ENCODE measurements around the gene EXD2. TPM values are rescaled to one million over a fixed set of nuclear protein-coding genes. Genes with fewer than 3 reads are reported as not detected.
"Not testable (repeated sequence)": the region's sequence is repeated elsewhere in the genome, so short reads cannot be mapped to it uniquely, and the experiment has no call there.

The EXD2 gene
- total RNA-seq, 1 experiment from 2014 or later: 26.2 TPM

DNA sequence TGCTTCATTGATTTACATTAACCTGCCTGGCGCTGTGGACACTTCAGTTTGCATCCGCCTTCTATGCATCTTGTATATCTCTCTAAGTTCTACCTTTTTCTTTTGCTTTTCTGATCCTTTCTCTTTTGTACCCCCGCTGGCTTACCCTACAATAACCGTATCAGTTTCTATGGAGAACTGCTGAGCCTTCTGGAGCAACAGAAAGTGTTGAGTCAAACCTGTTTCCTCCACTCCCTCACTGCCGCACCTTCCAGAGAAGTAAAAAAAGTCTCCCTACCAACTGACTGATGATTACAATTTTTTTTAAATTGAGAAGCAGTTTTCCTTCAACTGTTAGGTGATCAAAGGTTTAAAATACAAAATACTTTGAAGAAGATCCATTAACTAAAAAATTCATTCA lies 17.4 kb downstream of the EXD2 start (continued):
- TF ChIP-seq, protein P1, sequence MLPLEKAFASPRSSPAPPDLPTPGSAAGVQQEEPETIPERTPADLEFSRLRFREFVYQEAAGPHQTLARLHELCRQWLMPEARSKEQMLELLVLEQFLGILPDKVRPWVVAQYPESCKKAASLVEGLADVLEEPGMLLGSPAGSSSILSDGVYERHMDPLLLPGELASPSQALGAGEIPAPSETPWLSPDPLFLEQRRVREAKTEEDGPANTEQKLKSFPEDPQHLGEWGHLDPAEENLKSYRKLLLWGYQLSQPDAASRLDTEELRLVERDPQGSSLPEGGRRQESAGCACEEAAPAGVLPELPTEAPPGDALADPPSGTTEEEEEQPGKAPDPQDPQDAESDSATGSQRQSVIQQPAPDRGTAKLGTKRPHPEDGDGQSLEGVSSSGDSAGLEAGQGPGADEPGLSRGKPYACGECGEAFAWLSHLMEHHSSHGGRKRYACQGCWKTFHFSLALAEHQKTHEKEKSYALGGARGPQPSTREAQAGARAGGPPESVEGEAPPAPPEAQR (CRISPR knock-in tag; IDR thresholded peaks at IDR 0.05): no peak
- TF ChIP-seq ZNF138 (CRISPR knock-in tag; conservative IDR thresholded peaks at IDR 0.05) (no peak), ZNF423 (CRISPR knock-in tag; IDR thresholded peaks at IDR 0.05) (no peak), TEAD4 (CRISPR knock-in tag; IDR thresholded peaks at IDR 0.05) (no peak), FOXP1 (CRISPR knock-in tag; IDR thresholded peaks at IDR 0.05; ENCODE audit: borderline replicate concordance) (no peak), GRHL2 (CRISPR knock-in tag; IDR thresholded peaks at IDR 0.05; ENCODE audit: insufficient replicate concordance, severe bottlenecking) (no peak)
- TF ChIP-seq, protein P2, sequence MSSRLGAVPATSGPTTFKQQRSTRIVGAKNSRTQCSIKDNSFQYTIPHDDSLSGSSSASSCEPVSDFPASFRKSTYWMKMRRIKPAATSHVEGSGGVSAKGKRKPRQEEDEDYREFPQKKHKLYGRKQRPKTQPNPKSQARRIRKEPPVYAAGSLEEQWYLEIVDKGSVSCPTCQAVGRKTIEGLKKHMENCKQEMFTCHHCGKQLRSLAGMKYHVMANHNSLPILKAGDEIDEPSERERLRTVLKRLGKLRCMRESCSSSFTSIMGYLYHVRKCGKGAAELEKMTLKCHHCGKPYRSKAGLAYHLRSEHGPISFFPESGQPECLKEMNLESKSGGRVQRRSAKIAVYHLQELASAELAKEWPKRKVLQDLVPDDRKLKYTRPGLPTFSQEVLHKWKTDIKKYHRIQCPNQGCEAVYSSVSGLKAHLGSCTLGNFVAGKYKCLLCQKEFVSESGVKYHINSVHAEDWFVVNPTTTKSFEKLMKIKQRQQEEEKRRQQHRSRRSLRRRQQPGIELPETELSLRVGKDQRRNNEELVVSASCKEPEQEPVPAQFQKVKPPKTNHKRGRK (CRISPR knock-in tag; IDR thresholded peaks at IDR 0.05; ENCODE audit: borderline replicate concordance): no peak
- TF ChIP-seq, protein P3, sequence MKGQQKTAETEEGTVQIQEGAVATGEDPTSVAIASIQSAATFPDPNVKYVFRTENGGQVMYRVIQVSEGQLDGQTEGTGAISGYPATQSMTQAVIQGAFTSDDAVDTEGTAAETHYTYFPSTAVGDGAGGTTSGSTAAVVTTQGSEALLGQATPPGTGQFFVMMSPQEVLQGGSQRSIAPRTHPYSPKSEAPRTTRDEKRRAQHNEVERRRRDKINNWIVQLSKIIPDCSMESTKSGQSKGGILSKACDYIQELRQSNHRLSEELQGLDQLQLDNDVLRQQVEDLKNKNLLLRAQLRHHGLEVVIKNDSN (CRISPR knock-in tag; IDR thresholded peaks at IDR 0.05): no peak

DNA sequence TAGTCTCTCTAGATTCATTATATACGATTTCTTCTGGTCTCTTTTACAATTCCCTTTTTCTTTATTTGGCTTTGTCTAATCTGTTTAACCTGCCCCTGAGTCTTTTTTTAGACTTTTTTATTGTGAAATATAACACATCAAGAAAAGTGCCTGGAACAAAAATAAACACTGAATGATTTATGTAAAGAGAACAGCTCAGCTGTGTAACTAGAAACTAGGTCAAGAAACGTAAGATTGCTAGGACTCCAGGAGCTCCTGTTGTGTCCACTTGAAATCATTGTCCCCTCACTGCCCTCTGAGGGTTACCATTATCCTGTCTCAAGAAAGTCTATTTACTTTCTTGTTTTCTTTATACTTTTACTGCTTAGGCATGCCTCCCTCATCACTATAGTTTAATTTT lies 23.1 kb downstream of the EXD2 start:
- CTCF ChIA-PET: no interaction called here
- no peak overlapping the region for H3K27ac Mint-ChIP-seq
- ATAC-seq: no peak

DNA sequence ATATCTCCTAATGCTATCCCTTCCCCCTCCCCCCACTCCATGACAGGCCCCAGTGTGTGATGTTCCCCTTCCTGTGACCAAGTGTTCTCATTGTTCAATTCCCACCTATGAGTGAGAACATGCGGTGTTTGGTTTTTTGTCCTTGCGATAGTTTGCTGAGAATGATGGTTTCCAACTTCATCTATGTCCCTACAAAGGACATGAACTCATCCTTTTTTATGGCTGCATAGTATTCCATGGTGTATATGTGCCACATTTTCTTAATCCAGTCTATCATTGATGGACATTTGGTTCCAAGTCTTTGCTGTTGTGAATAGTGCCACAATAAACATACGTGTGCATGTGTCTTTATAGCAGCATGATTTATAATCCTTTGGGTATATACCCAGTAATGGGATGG lies 26.4 kb downstream of the EXD2 start:
- CTCF ChIA-PET; H3K4me1 Mint-ChIP-seq; DNase-seq (ENCODE audit: low spot score); H3K4me3 Mint-ChIP-seq; ATAC-seq; H3K27me3 Mint-ChIP-seq (ENCODE audit: low read depth); POLR2A ChIA-PET; H3K27ac Mint-ChIP-seq: not testable (repeated sequence)
- Mint-ChIP-seq H3K36me3 (peaks cover 37% of the 10 kb centered on the region), H3K9me3 (peaks cover 17% of the 10 kb centered on the region)

More for the DNA sequence above, 23.1 kb downstream of the EXD2 start:
- H3K36me3 Mint-ChIP-seq: peaks cover 42% of the 10 kb centered on the region
- POLR2A ChIA-PET: no interaction called here
- H3K4me1 Mint-ChIP-seq: no peaks in the 10 kb centered on the region
- peaks cover 13% of the 10 kb centered on the region for H3K9me3 Mint-ChIP-seq
- H3K4me3 Mint-ChIP-seq: no peak overlapping the region
- TF ChIP-seq ESRRA (CRISPR knock-in tag; IDR thresholded peaks at IDR 0.05; ENCODE audit: borderline replicate concordance) (no peak), ZNF423 (CRISPR knock-in tag; IDR thresholded peaks at IDR 0.05) (no peak), NR3C1 (CRISPR knock-in tag; conservative IDR thresholded peaks at IDR 0.05; ENCODE audit: low read depth) (no peak)
- TF ChIP-seq, protein P4, sequence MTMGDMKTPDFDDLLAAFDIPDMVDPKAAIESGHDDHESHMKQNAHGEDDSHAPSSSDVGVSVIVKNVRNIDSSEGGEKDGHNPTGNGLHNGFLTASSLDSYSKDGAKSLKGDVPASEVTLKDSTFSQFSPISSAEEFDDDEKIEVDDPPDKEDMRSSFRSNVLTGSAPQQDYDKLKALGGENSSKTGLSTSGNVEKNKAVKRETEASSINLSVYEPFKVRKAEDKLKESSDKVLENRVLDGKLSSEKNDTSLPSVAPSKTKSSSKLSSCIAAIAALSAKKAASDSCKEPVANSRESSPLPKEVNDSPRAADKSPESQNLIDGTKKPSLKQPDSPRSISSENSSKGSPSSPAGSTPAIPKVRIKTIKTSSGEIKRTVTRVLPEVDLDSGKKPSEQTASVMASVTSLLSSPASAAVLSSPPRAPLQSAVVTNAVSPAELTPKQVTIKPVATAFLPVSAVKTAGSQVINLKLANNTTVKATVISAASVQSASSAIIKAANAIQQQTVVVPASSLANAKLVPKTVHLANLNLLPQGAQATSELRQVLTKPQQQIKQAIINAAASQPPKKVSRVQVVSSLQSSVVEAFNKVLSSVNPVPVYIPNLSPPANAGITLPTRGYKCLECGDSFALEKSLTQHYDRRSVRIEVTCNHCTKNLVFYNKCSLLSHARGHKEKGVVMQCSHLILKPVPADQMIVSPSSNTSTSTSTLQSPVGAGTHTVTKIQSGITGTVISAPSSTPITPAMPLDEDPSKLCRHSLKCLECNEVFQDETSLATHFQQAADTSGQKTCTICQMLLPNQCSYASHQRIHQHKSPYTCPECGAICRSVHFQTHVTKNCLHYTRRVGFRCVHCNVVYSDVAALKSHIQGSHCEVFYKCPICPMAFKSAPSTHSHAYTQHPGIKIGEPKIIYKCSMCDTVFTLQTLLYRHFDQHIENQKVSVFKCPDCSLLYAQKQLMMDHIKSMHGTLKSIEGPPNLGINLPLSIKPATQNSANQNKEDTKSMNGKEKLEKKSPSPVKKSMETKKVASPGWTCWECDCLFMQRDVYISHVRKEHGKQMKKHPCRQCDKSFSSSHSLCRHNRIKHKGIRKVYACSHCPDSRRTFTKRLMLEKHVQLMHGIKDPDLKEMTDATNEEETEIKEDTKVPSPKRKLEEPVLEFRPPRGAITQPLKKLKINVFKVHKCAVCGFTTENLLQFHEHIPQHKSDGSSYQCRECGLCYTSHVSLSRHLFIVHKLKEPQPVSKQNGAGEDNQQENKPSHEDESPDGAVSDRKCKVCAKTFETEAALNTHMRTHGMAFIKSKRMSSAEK (CRISPR knock-in tag; IDR thresholded peaks at IDR 0.05; ENCODE audit: borderline replicate concordance): no peak
- TF ChIP-seq, protein P5, sequence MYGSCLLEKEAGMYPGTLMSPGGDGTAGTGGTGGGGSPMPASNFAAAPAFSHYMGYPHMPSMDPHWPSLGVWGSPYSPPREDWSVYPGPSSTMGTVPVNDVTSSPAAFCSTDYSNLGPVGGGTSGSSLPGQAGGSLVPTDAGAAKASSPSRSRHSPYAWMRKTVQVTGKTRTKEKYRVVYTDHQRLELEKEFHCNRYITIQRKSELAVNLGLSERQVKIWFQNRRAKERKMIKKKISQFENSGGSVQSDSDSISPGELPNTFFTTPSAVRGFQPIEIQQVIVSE (CRISPR knock-in tag; IDR thresholded peaks at IDR 0.05; ENCODE audit: borderline replicate concordance): no peak
- DNase-seq (ENCODE audit: low spot score): no peak
- H3K27me3 Mint-ChIP-seq (ENCODE audit: low read depth): no peaks in the 10 kb centered on the region
